ENCODE results near the gene PLSCR4.
"Not testable (repeated sequence)": the region's sequence is repeated elsewhere in the genome, so short reads cannot be mapped to it uniquely, and the experiment has no call there.

The PLSCR4 gene

DNA sequence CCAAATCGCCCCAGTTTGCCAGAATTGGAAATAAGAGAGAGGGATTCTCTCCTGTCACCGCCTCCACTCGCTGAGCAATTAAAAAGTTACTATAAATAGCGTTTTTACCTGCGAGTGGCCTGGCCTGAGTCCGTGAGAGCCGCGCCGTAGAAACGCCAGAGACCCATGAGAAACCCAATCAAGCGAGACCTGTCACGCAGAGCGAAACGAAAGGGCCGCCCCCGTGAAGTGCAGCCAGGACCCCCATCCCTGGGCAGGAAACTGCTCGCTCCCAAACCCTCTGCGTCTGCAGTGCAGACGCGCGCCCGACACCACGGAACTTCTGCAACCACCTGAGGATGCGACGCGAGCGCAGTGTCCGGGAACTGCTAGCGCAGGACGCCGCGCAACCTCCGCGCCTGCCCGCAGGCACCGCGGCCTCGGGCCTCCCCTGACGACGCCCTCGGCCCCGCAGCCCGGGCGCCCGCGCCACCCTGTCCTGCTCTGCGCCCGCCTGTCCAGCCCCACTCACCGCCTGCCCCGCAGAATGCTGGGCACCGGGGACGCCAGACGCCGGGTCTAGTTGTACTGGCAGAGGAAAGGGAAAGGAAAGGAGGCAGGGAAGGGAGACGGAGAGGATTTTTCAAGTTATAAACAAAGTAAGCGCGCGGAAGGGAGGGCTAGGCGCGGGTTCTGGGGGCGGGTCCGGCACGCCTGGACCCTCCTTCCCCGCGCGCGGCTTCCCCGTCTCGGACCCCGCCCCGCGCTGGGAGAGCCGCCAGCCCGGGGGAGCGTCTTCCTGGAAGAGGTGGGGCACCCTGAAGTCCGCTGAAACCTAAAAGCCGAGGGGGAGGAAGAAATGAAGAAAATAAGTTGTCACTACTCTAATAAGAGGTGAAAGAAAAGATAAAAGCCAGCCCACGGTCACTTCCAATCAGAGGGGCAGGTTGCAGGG is at the start of gene PLSCR4:
Gene PLSCR4, minus strand, starts transcription at position 657 of the 934 bp plus-strand sequence. CDS start 29,034 bp downstream, outside the sequence.
- DNase-seq: peak; percentile 85

GRCh38 chr3:146293401-146293800 is 42.5 kb upstream of the PLSCR4 start:
- DNase-seq: not testable (repeated sequence)

GRCh38 chr3:146283781-146284445 is 33.0 kb upstream of the PLSCR4 start:
- DNase-seq: no peak

- peak; percentile 22 for DNase-seq
Observed at GRCh38 chr3:146280864-146281263, 30.0 kb upstream of the PLSCR4 start.

DNA sequence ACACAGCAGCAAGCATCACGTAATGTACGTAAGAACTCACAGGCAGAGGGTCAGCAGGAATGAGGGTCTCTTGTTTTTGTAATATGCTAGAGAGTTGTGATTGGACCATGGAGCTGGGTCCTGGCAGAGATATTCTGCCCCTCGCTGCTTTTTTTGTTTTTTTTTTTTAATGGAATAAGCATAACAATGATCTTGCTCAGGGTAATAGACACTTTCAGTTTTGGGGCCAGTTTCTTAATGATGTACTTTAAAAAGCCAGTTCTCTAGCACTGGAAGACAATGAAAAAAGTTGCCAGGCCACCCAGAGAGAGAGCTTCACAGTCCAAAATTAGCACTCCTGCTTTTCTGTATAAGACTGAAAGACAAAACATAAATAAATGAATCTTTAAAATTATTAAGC is 29.0 kb upstream of the PLSCR4 start:
- DNase-seq: no peak

DNA sequence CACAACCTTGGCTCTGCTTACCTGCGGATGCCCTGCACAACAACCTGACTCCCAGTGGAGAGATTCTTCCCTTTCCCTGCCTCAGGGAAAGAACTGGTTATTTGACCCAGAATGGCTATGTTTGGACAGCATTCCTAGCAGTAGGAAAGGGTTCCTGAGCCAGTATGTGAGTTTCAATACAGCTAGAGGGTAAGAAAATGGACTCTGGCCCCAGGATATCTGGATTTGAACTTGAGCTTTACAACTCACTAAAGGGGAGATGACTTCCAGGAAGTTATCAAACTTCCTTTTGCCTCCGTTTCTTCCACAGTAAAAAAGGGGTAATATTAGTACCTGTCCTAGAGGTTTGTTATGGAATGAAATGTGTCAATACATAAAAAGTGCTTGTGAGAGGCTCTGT is 28.1 kb upstream of the PLSCR4 start:
- no peak for DNase-seq

DNA sequence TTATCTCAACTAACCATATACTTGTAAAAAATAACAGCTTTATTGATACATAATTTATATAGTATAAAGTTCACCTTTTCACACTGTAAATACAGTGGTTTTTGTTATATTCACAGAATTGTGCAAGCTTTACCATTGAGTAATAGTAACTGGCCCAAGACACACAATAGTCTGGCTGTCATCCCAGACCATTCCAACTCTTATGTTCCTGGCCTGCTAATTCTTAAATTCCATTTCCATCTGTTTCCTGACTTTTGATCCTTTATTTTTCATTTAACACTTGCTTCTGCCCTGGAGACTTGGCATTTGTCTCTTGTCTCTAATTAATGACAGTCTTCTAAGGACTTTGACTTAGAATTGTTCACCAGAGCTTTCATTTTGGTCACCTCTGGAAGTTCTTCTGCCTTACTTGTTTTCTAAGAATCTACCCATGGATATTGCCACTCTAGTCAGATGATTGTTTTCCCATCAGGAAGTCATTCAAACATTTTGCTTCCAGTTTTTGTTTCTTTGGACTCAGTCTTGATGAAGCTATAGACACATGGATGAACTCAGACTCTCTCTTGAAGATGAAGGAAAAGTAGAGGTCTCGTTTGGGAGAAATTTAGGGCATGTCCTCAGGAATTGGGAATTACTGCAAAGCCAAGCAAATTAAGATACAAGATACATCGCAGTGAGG is 27.2 kb upstream of the PLSCR4 start:
- DNase-seq: peak; percentile 59

DNA sequence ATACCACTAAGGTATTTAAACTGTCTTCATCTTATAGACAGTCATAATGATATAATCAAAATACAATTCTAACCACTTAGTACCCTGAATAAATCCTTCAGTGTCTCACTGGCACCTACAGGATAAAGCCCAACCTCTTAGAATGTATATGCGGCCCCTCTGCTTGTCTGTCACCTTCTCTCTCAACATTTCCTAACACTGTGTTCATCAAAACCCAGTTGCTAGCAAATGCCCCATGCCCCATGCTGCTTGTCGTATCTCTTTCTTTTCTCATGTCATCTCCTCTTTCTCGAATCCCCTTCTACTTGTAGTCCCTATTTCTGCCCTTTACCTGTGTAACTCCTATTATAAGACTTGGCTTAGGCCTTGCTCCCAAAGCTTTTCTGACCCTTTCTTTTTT is 24.6 kb upstream of the PLSCR4 start:
- no peak for DNase-seq

DNA sequence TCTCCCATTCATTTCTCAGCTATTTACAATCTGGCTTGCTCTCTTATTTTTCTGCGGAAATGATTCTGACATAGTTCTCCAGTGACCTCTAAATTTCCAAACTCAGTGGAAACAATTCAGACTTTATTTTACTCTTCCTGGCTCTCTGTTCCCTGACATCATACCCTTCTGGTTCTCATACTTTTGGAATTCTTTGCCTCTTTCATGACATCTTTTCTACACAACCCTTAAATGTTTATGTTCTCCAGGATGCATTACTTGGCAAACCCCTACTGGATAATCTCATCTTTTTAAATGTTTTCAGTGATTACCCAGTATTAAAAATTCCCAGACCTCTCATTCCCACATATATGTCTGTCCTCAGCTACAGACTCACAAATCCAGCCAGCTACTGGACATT is 23.9 kb upstream of the PLSCR4 start:
- peak; percentile 46 for DNase-seq

- no peak for DNase-seq
Observed at GRCh38 chr3:146273721-146274407, 23.0 kb upstream of the PLSCR4 start.

DNA sequence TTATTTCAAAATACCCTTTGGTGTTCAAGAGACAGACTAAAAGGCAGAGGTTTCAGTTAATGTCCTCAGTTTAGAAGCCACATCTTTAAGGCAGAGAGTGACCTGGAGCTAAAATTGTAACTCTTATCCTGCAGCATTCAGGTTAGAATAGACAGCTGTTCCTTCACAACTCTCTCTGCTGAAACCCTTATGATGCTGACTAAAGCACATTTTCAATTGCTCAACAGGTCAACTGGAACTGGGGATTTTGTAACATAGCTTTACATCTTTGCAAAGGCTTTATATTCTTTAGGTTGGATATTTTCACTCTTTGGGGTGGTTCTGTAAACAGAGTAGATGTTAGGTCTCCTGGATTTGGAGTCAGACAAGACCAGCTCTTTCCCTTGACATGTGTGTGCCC is 20.3 kb upstream of the PLSCR4 start:
- DNase-seq: no peak

GRCh38 chr3:146269271-146269670 is 18.4 kb upstream of the PLSCR4 start:
- no peak for DNase-seq

DNA sequence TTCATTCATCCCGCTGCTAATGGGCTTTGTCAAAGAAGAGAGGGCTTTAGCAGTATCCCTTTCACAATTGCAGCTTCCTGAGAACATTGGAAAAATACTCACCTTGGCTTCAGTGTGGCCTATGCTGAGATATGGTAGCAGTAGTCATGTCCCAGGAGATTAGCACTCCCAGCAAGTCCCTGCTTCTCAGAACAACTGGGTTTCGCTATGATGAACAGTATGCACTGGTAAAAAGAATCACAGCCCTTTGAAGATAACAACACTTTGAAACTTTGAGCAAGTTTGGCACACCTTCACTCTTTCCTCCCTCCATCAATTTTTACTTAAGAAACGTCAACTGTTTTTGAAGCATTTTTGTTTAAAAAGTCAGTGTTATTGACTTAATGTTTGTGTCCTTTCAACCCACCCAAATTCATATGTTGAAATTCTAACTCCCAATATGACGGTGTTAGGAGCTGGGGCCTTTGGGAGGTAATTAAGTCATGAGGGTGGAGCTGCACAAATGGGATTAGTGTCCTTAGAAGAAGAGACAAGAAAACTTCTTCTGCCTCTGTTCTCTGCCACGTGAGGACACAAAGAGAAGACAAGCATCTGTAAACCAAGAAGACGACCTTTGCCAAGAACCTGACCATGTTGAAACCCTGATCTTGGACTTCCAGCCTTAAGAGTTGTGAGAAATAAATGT is 17.8 kb upstream of the PLSCR4 start:
- DNase-seq: no peak

DNA sequence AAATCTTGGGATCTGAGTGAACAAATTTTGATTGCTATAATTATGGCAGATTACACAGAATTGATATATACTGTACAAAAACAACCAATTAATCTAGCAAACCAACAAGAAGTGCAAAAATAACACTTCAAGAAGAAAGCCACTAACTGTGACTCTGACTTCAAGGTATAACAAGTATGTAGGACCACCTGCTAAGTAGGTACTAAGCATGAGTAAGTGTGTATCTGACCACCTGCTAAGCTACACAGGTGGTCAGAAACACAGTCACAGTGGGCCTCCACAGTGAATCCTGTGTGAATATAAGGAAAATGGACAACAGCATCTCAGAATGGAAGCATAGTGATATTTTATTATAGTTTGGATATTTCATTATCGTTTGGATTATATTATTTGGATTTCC is 14.8 kb upstream of the PLSCR4 start:
- no peak for DNase-seq

DNA sequence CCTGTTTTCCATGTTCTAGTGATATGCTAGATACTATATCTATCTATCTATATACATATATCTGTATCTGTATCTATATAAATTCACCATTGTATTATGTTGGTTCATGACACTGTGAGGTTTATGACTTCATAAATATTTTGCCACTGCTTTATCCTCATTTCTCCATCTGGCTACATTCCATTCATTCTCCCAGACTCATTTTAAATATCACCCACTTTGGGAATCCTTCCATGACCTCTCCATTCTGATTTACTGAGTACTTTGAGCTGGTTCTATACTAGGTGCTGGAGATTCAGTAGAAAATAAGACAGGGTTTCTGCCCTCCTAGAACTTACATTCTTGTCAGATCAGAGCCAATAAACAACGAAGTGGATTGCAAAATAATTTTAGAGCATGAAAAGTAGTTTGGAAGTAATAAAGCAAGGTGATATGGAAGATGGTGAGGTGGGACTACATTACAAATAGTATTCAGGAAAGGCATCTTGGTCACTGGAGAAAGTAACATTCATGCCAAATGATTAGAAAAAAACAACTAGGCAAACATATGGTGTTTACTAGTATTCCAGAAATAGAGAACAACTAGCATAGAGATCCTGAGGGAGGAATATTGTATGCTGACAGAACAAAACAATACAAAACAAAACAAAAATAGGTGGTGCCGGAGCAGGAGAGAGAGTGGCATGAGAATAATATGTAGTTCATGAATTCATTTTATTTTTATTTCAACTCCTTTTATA is 11.6 kb upstream of the PLSCR4 start:
- DNase-seq: no peak

DNA sequence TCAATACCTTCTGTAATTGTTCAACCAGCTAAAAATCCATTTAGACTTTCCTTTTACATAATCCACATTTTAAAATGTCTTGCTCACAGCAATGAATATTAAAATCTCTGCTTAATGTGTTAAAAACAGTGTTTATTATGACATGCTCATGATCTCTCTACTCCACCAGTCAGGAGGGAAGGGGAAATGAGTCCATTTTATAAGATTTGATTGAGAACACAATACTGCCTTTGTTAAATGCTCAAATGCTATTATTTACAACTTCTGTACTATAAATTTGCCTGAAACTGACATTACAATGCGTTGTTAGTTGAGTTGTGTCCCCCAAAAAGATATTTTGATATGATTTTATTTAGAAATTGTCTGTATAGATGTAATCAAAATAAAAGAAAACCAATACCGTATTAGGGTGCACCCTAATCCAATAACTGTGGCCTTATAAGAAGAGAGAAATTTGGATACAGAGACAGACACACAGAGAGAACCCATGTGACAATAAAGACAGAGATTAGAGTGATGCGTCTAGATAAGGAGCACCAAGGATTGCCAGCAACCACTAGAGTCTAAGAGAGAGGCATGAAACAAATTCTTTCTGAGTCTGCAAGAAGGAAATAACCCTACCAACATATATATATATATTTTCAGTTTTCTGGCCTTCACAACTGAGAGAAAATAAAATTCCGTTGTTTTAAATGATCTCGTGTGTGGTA is 9.1 kb upstream of the PLSCR4 start:
- no peak for DNase-seq

DNA sequence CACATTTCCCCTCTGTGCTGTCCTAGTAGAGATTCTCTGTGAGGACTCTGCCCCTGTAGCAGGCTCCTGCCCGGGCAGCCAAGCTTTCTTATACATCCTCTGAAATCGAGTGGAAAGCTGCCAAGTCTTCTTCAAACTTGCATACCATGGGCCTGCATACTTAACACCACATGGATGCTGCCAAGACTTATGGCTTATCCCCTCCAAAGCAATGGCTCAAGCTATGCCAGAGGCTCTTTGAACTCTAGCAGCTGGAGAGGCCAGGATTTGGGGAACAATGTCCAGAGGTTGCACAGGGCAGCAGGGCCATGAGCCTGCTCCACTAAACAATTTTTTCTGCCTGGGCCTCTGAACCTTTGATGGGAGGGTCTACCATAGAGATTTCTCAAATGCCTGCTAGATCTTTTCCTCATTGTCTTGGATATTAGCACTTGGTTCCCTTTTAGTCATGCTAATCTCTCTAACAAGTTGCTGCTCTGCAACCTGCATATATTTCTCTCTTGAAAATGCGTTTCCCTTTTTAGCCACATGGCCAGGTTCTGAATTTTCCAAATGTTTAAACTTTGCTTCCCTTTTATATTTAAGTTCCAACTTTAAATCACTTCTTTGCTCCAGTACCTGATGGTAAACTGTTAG is 6.1 kb upstream of the PLSCR4 start:
- DNase-seq: no peak

DNA sequence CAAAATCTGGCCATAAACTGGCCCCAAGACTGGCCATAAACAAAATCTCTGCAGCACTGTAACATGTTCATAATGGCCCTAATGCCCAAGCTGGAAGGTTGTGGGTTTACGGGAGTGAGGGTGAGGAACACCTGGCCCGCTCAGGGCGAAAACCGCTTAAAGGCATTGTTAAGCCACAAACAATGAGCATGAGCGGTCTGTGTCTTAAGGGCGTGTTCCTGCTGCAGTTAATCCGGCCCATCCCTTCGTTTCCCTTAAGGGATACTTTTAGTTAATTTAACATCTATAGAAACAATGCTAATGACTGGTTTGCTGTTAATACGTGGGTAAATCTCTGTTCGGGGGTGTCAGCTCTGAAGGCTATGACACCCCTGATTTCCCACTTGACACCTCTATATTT is 1.5 kb upstream of the PLSCR4 start:
- DNase-seq: not testable (repeated sequence)

- DNase-seq: no peak
Observed at GRCh38 chr3:146249921-146250320, 984 bp downstream of the PLSCR4 start.

- no peak for DNase-seq
Observed at GRCh38 chr3:146247911-146248310, 3.0 kb downstream of the PLSCR4 start.

All from eye (tissue), 1 donor.